Measurements from ENCODE around the gene IL5.

The IL5 gene

GRCh38 chr5:132506094-132506692, 37.1 kb downstream of the IL5 start:
- H3K4me3 ChIP-seq (ENCODE audit: low read depth, low read length) = no peak overlapping the region; the same call in 1 of the 2 replicates
- peak; percentile 61 for TF ChIP-seq CTCF (IDR thresholded peaks at IDR 0.05; ENCODE audit: low read depth, low read length)

- TF ChIP-seq CTCF (IDR thresholded peaks at IDR 0.05; ENCODE audit: low read depth, low read length) = no peak
- no peak overlapping the region; the same call in 1 of the 2 replicates for H3K4me3 ChIP-seq (ENCODE audit: low read depth, low read length)
Measured at GRCh38 chr5:132505641-132506040, 37.7 kb downstream of the IL5 start.

- TF ChIP-seq CTCF (IDR thresholded peaks at IDR 0.05; ENCODE audit: low read depth, low read length) = no peak
- H3K4me3 ChIP-seq (ENCODE audit: low read depth, low read length) = no peak overlapping the region
Measured at GRCh38 chr5:132504746-132505145, 38.6 kb downstream of the IL5 start.

GRCh38 chr5:132503244-132503643, 40.1 kb downstream of the IL5 start:
- H3K4me3 ChIP-seq (ENCODE audit: low read depth, low read length) = no peak overlapping the region
- no peak for TF ChIP-seq CTCF (IDR thresholded peaks at IDR 0.05; ENCODE audit: low read depth, low read length)

GRCh38 chr5:132501961-132502931, 41.1 kb downstream of the IL5 start:
- TF ChIP-seq CTCF (IDR thresholded peaks at IDR 0.05; ENCODE audit: low read depth, low read length) = no peak
- no peak overlapping the region for H3K4me3 ChIP-seq (ENCODE audit: low read depth, low read length)

GRCh38 chr5:132501629-132501956, 41.7 kb downstream of the IL5 start:
- H3K4me3 ChIP-seq (ENCODE audit: low read depth, low read length) = no peak overlapping the region
- no peak for TF ChIP-seq CTCF (IDR thresholded peaks at IDR 0.05; ENCODE audit: low read depth, low read length)
